Thyroid gland (tissue), 4 donors: ENCODE data around the gene CSK.

Source experiments
- POLR2A ChIP-seq, 2 donors: fragments of 450-650 bp; IDR thresholded peaks; one replicate each; pipeline ENCODE4 v1.6.1; 2017; ENCODE audit warnings: antibody characterized with exemption in 2 of 2, mild to moderate bottlenecking in 2 of 2, moderate library complexity in 1 of 2
- TF ChIP-seq, protein P1 (sequence below), 6 experiments: fragments of 200-600 bp in 3 of 6; fragments of 450-650 bp in 3 of 6; sonication (generic) in 3 of 6; IDR thresholded peaks; one replicate each; pipeline ENCODE4 v1.5.1; 2016 to 2019; ENCODE audit warnings: antibody characterized with exemption in 6 of 6, mild to moderate bottlenecking in 2 of 6, inconsistent platforms in 1 of 6, moderate library complexity in 1 of 6

DNA sequence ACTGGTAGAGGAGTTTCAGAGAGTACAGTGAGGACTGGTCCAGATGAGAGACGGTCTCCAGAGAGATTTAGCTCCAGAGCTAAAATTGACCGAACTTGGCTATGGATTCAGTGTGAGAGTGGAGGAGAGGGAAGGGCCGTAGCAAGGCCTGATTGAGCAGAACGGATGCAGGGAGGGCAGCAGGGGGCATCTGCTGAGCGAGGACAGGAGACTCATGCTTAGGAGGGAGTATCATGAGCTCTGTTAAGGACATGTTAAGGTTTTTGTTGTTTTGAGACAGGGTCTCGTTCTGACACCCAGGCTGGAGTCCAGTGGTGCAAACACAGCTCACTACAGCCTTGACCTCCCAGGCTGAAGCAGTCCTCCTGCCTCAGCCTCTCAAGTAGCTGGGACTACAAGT, 23.1 kb downstream of the CSK start:
- TF ChIP-seq, protein P1, sequence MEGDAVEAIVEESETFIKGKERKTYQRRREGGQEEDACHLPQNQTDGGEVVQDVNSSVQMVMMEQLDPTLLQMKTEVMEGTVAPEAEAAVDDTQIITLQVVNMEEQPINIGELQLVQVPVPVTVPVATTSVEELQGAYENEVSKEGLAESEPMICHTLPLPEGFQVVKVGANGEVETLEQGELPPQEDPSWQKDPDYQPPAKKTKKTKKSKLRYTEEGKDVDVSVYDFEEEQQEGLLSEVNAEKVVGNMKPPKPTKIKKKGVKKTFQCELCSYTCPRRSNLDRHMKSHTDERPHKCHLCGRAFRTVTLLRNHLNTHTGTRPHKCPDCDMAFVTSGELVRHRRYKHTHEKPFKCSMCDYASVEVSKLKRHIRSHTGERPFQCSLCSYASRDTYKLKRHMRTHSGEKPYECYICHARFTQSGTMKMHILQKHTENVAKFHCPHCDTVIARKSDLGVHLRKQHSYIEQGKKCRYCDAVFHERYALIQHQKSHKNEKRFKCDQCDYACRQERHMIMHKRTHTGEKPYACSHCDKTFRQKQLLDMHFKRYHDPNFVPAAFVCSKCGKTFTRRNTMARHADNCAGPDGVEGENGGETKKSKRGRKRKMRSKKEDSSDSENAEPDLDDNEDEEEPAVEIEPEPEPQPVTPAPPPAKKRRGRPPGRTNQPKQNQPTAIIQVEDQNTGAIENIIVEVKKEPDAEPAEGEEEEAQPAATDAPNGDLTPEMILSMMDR (IDR thresholded peaks at IDR 0.05): no peak
- no peak for TF ChIP-seq POLR2A (IDR thresholded peaks at IDR 0.05)
